Measurements from ENCODE around the gene FYN. TPM values are rescaled to one million over a fixed set of nuclear protein-coding genes. Genes with fewer than 3 reads are reported as not detected.
"Not testable (repeated sequence)": the region's sequence is repeated elsewhere in the genome, so short reads cannot be mapped to it uniquely, and the experiment has no call there.

FYN gene
- total and polyA plus RNA-seq, 4 experiments from 2014 or later, result 338 to 713 (median 564) TPM

DNA sequence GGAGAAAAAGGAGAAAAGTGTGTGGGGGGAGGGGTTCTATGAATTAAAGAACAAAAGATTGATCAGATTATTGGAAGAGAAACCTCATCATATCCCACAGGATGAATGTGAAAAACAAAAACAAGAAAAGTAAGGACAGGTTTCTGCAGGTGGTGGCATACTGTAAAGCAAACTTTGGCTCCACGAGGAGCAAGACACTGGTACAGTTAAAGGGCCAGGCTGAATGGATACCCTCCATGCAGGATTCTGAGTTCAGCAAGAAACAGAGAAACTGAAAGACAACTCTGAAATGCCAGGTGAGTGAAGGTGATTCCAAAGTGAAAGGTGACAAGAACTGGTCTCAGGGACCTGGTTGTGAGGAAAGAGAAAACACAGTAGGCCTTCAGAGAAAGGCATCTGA is 37.4 kb downstream of the FYN start:
- H3K36me3 Mint-ChIP-seq, result peaks cover 0 to 22% of the 10 kb centered on the region in 2 donors
- no peaks in the 10 kb centered on the region for H3K36me3 ChIP-seq (ENCODE audit: insufficient read depth, low read length)
- no peak overlapping the region for H3K4me3 ChIP-seq (ENCODE audit: low read length in 2 of 2)
- no peaks in the 10 kb centered on the region for H3K9me3 Mint-ChIP-seq
- peak overlapping the region; percentile 73 for H3K27ac ChIP-seq (ENCODE audit: low read depth, low read length)
- POLR2A ChIA-PET (ENCODE audit: partially characterized antibody), result interaction anchor here (1.1 to 1.4 kb wide), 2 partner anchors 8 to 24 kb away, joined by 3 to 4 read pairs; no protein-coding TSS in a partner anchor
- CTCF ChIA-PET (ENCODE audit: partially characterized antibody), result no interaction called here
- DNase-seq, result no peak
- no peaks in the 10 kb centered on the region for H3K27me3 Mint-ChIP-seq
- H3K27ac Mint-ChIP-seq, result peak overlapping the region in 4 of 7 donors; percentile 84 to 92 (median 90)
- H3K4me1 Mint-ChIP-seq, result peaks cover 15 to 76% (median 65%) of the 10 kb centered on the region in 4 donors
- H3K9me3 ChIP-seq (ENCODE audit: control insufficient read depth in 1 of 2, low read length in 2 of 2), result no peaks in the 10 kb centered on the region
- intact Hi-C loops (cut with micrococcal nuclease), result no loop called here
- H3K4me1 ChIP-seq (ENCODE audit: insufficient read depth, low read length), result peaks cover 94% of the 10 kb centered on the region
- H3K27me3 ChIP-seq (ENCODE audit: insufficient read depth, low read length), result no peaks in the 10 kb centered on the region
- H3K4me3 Mint-ChIP-seq, result peak overlapping the region in 7 of 8 donors; percentile 3 to 70 (median 46)

DNA sequence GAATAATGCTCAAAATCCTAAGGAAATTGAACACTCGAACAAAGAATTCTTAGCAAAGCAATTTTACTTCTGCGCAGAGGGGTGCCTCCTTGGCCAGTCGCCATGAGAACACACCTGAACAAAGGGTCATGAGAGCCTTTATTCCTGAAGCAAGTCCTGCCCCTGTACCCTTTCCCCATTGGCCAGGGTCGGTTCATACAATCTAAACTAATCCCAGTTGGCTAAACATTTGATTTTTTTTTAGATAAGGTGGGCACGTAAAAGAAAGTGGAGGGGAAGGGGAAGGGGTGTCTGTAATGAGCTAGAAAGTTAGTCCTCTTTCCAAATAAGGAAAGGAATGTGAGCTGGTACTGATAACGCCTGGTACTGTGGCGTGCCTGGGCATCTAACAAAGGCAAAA is 37.9 kb downstream of the FYN start:
- peaks cover 19 to 80% (median 68%) of the 10 kb centered on the region in 4 donors for H3K4me1 Mint-ChIP-seq
- H3K36me3 Mint-ChIP-seq, result peaks cover 0 to 26% of the 10 kb centered on the region in 2 donors
- H3K27me3 ChIP-seq (ENCODE audit: insufficient read depth, low read length); H3K4me3 ChIP-seq (ENCODE audit: low read length in 2 of 2); intact Hi-C loops (cut with micrococcal nuclease); H3K36me3 ChIP-seq (ENCODE audit: insufficient read depth, low read length); H3K9me3 Mint-ChIP-seq; DNase-seq; CTCF ChIA-PET (ENCODE audit: partially characterized antibody); H3K9me3 ChIP-seq (ENCODE audit: control insufficient read depth in 1 of 2, low read length in 2 of 2); H3K27me3 Mint-ChIP-seq: not testable (repeated sequence)
- POLR2A ChIA-PET (ENCODE audit: partially characterized antibody), result interaction anchor here (1.1 to 1.7 kb wide), 3 partner anchors 8 to 38 kb away, joined by 3 to 7 read pairs (median 4); partner anchors contain the start of gene FYN
- H3K27ac ChIP-seq (ENCODE audit: low read depth, low read length), result peak overlapping the region; percentile 73
- H3K27ac Mint-ChIP-seq, result peak overlapping the region in 4 of 7 donors; percentile 84 to 92 (median 90)
- peaks cover 92% of the 10 kb centered on the region for H3K4me1 ChIP-seq (ENCODE audit: insufficient read depth, low read length)
- H3K4me3 Mint-ChIP-seq, result peak overlapping the region in 6 of 8 donors; percentile 23 to 70 (median 51)

DNA sequence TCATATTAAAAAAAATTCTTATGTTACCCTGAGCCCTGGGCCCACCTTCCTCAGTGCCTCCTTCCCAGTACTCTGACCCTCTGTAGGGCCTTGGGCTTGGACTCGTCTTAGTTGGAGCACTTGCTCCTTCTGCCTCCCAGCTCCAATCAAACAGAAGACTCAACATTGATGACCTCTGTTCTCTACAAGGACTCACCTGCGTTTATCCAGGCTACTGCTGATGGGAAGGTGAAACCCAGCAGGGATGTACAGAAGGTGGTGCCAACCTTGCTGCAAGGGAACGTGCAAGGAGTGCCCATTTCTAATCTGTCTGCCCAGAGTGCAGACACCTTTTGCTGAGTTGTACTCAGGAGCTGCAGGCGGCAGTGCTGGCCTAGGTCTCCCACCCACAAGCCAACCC is 38.9 kb downstream of the FYN start:
- peaks cover 5 to 32% of the 10 kb centered on the region in 2 donors for H3K36me3 Mint-ChIP-seq
- Histone ChIP-seq H3K9me3 (ENCODE audit: control insufficient read depth in 1 of 2, low read length in 2 of 2) (no peaks in the 10 kb centered on the region), H3K4me1 (ENCODE audit: insufficient read depth, low read length) (peaks cover 92% of the 10 kb centered on the region), H3K4me3 (ENCODE audit: low read length in 2 of 2) (no peak overlapping the region), H3K27ac (ENCODE audit: low read depth, low read length) (peak overlapping the region; percentile 3), H3K27me3 (ENCODE audit: insufficient read depth, low read length) (no peaks in the 10 kb centered on the region), H3K36me3 (ENCODE audit: insufficient read depth, low read length) (no peaks in the 10 kb centered on the region)
- ChIA-PET CTCF (ENCODE audit: partially characterized antibody) (interaction anchor here (1.2 to 1.5 kb wide), 2 partner anchors 9 to 30 kb away, joined by 4 read pairs; no protein-coding TSS in a partner anchor), POLR2A (ENCODE audit: partially characterized antibody) (interaction anchor here (1.7 to 3.2 kb wide), 2 partner anchors 39 to 75 kb away, joined by 7 to 12 read pairs; partner anchors contain the start of gene FYN)
- peak overlapping the region in 5 of 8 donors; percentile 10 to 81 (median 33) for H3K4me3 Mint-ChIP-seq
- intact Hi-C loops (cut with micrococcal nuclease), result no loop called here
- no peaks in the 10 kb centered on the region for H3K27me3 Mint-ChIP-seq
- DNase-seq, result no peak
- peak overlapping the region in 5 of 7 donors; percentile 59 to 84 (median 82) for H3K27ac Mint-ChIP-seq
- H3K9me3 Mint-ChIP-seq, result no peaks in the 10 kb centered on the region
- peaks cover 29 to 79% (median 72%) of the 10 kb centered on the region in 4 donors for H3K4me1 Mint-ChIP-seq

DNA sequence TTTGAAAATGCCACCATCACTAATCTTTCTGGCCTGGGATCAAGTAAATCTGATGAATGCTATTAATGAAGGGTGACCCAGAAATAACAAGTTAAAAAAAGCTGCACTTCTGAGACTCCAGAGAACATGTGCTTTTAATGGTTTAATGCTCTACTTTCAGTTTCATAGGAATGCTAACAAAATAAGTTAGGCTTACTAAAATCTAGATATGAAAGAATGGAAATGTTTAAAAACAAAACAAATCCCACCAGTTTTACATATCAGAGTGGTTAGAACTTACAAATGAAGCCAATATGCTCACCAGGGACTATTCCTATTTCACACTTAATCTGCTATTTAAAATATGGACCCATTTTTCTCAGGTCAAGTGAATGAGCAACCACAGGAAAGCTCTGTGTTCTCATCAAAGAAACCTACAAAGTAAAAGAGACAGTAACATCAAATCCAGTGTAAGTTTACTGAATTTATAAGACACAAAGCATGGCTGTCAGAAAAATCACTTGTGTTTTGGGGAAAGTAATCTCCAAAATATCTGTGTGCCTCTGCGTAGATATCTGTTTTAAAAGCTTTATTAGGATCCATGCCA is 40.3 kb downstream of the FYN start:
- Mint-ChIP-seq H3K36me3 (peaks cover 14 to 36% of the 10 kb centered on the region in 2 donors), H3K4me1 (peaks cover 41 to 84% (median 70%) of the 10 kb centered on the region in 4 donors), H3K9me3 (no peaks in the 10 kb centered on the region), H3K27ac (peak overlapping the region in 5 of 7 donors; percentile 69 to 96 (median 88)), H3K4me3 (peak overlapping the region; percentile 29 to 82 (median 69)), H3K27me3 (no peaks in the 10 kb centered on the region)
- H3K36me3 ChIP-seq (ENCODE audit: insufficient read depth, low read length), result no peaks in the 10 kb centered on the region
- H3K27ac ChIP-seq (ENCODE audit: low read depth, low read length), result peak overlapping the region; percentile 16
- CTCF ChIA-PET (ENCODE audit: partially characterized antibody), result interaction anchor here (0.9 to 1.9 kb wide), 6 partner anchors 9 to 123 kb away, joined by 3 to 8 read pairs (median 4); no protein-coding TSS in a partner anchor
- peaks cover 86% of the 10 kb centered on the region for H3K4me1 ChIP-seq (ENCODE audit: insufficient read depth, low read length)
- POLR2A ChIA-PET (ENCODE audit: partially characterized antibody), result interaction anchor here (0.7 to 3.2 kb wide), 11 partner anchors 9 to 157 kb away, joined by 3 to 12 read pairs (median 4); no protein-coding TSS in a partner anchor
- intact Hi-C loops (cut with micrococcal nuclease), result loop anchor here (1.0 kb wide), 1 partner anchor 8 kb away; no protein-coding TSS in a partner anchor
- no peaks in the 10 kb centered on the region for H3K9me3 ChIP-seq (ENCODE audit: control insufficient read depth in 1 of 2, low read length in 2 of 2)
- no peaks in the 10 kb centered on the region for H3K27me3 ChIP-seq (ENCODE audit: insufficient read depth, low read length)
- no peak overlapping the region for H3K4me3 ChIP-seq (ENCODE audit: low read length in 2 of 2)
- no peak for DNase-seq

DNA sequence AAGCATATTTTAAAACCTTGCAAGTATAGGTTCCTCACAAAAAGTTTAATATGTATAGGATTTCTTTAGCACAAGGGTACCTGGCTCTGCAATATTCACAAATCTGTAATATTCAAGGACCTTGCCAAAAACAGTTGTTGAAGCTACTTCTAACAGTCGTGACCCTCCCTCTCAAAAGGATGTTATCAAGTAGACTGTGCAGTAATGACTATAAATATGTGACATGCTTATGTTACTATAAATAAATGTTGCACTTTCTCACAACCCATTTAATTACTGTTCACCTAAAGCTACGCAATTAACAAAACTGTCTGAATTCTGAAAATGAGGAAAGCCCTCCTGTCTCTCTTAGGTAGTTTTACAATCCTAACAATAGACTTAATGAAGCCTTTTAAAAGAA is 41.8 kb downstream of the FYN start:
- ChIA-PET POLR2A (ENCODE audit: partially characterized antibody) (interaction anchor here (1.1 to 1.9 kb wide), 2 partner anchors 11 to 53 kb away, joined by 3 to 7 read pairs; no protein-coding TSS in a partner anchor), CTCF (ENCODE audit: partially characterized antibody) (interaction anchor here (1.1 to 1.2 kb wide), 3 partner anchors 9 to 77 kb away, joined by 3 read pairs; no protein-coding TSS in a partner anchor)
- intact Hi-C loops (cut with micrococcal nuclease), result no loop called here
- Mint-ChIP-seq H3K36me3 (peaks cover 14 to 30% of the 10 kb centered on the region in 2 donors), H3K27me3 (no peaks in the 10 kb centered on the region), H3K4me3 (peak overlapping the region in 1 of 8 donors; percentile 52), H3K9me3 (no peaks in the 10 kb centered on the region), H3K27ac (peak overlapping the region in 1 of 7 donors; percentile 34), H3K4me1 (peaks cover 54 to 97% (median 71%) of the 10 kb centered on the region in 4 donors)
- Histone ChIP-seq H3K36me3 (ENCODE audit: insufficient read depth, low read length) (no peaks in the 10 kb centered on the region), H3K4me1 (ENCODE audit: insufficient read depth, low read length) (peaks cover 86% of the 10 kb centered on the region), H3K9me3 (ENCODE audit: control insufficient read depth in 1 of 2, low read length in 2 of 2) (no peaks in the 10 kb centered on the region), H3K27ac (ENCODE audit: low read depth, low read length) (no peak overlapping the region), H3K4me3 (ENCODE audit: low read length in 2 of 2) (no peak overlapping the region), H3K27me3 (ENCODE audit: insufficient read depth, low read length) (no peaks in the 10 kb centered on the region)
- DNase-seq, result no peak

DNA sequence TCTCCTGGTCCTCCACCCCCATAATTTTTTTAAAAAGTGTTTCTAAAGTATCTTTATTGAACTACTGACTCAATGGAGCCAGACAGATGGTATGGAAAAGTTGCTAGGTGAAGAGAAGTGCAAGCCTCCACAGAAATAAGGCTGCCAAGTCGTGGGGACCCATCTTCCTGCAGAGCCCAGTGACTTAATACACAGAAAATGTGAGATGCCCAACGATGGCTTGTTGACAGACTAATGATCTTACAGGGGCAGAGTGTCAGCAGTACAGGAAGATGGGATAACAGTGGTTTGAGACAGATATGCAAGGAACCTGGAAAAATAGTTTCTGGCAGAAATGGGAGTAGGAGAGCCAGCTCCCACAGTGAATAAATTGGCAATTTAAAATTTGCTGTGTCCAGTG is 43.3 kb downstream of the FYN start:
- H3K36me3 ChIP-seq (ENCODE audit: insufficient read depth, low read length), result no peaks in the 10 kb centered on the region
- Mint-ChIP-seq H3K36me3 (peaks cover 14 to 28% of the 10 kb centered on the region in 2 donors), H3K27ac (peak overlapping the region; percentile 11 to 81 (median 52)), H3K4me1 (peaks cover 65 to 97% (median 73%) of the 10 kb centered on the region in 4 donors), H3K9me3 (no peaks in the 10 kb centered on the region), H3K27me3 (no peaks in the 10 kb centered on the region), H3K4me3 (peak overlapping the region in 1 of 8 donors; percentile 32)
- ChIA-PET POLR2A (ENCODE audit: partially characterized antibody) (interaction anchor here (0.9 to 1.9 kb wide), 6 partner anchors 10 to 43 kb away, joined by 3 to 7 read pairs (median 4); partner anchors contain the start of gene FYN), CTCF (ENCODE audit: partially characterized antibody) (interaction anchor here (1.9 kb wide), 1 partner anchor 10 kb away, joined by 6 read pairs; no protein-coding TSS in a partner anchor)
- H3K4me1 ChIP-seq (ENCODE audit: insufficient read depth, low read length), result peaks cover 86% of the 10 kb centered on the region
- no peak for DNase-seq
- no peak overlapping the region for H3K4me3 ChIP-seq (ENCODE audit: low read length in 2 of 2)
- H3K27ac ChIP-seq (ENCODE audit: low read depth, low read length), result no peak overlapping the region
- H3K27me3 ChIP-seq (ENCODE audit: insufficient read depth, low read length), result no peaks in the 10 kb centered on the region
- intact Hi-C loops (cut with micrococcal nuclease), result no loop called here
- no peaks in the 10 kb centered on the region for H3K9me3 ChIP-seq (ENCODE audit: control insufficient read depth in 1 of 2, low read length in 2 of 2)

DNA sequence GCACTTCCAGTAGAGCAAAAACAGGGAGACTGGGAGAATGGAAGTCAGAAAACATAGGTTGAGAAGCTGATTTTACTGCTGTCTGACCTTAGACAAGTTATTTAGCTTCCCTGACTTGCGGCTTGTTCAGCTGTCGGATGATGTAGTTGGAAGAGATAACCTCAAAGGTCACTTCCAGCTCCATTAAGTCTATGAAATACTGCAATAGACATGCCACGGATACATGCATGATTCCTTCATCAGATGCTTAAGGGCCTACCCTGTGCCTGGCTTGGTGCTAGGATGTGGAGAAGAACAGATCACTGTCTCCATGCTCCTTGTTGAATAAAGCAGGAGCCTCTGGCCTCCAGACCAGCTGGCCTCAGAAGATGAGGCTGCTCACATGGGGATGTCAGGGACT is 43.7 kb downstream of the FYN start:
- intact Hi-C loops (cut with micrococcal nuclease), result no loop called here
- H3K27ac ChIP-seq (ENCODE audit: low read depth, low read length), result no peak overlapping the region
- peak overlapping the region in 6 of 7 donors; percentile 26 to 81 (median 63) for H3K27ac Mint-ChIP-seq
- H3K4me3 Mint-ChIP-seq, result no peak overlapping the region
- CTCF ChIA-PET (ENCODE audit: partially characterized antibody), result interaction anchor here (0.8 to 1.9 kb wide), 2 partner anchors 10 to 32 kb away, joined by 3 to 6 read pairs; no protein-coding TSS in a partner anchor
- no peak overlapping the region for H3K4me3 ChIP-seq (ENCODE audit: low read length in 2 of 2)
- no peaks in the 10 kb centered on the region for H3K27me3 ChIP-seq (ENCODE audit: insufficient read depth, low read length)
- peaks cover 14 to 26% of the 10 kb centered on the region in 2 donors for H3K36me3 Mint-ChIP-seq
- POLR2A ChIA-PET (ENCODE audit: partially characterized antibody), result interaction anchor here (0.5 to 1.9 kb wide), 7 partner anchors 9 to 44 kb away, joined by 3 to 7 read pairs (median 4); partner anchors contain the start of gene FYN
- no peak for DNase-seq
- H3K4me1 Mint-ChIP-seq, result peaks cover 66 to 97% (median 76%) of the 10 kb centered on the region in 4 donors
- no peaks in the 10 kb centered on the region for H3K9me3 ChIP-seq (ENCODE audit: control insufficient read depth in 1 of 2, low read length in 2 of 2)
- no peaks in the 10 kb centered on the region for H3K9me3 Mint-ChIP-seq
- no peaks in the 10 kb centered on the region for H3K27me3 Mint-ChIP-seq
- peaks cover 86% of the 10 kb centered on the region for H3K4me1 ChIP-seq (ENCODE audit: insufficient read depth, low read length)
- H3K36me3 ChIP-seq (ENCODE audit: insufficient read depth, low read length), result no peaks in the 10 kb centered on the region
